Skeletal muscle tissue (tissue), 4 donors: ENCODE data around the gene C2CD2. TPM values are rescaled to one million over a fixed set of nuclear protein-coding genes. Genes with fewer than 3 reads are reported as not detected.
A peak's percentile ranks its signal among the peaks of the same experiment; 100 is the strongest.
"Not testable (repeated sequence)": the region's sequence is repeated elsewhere in the genome, so short reads cannot be mapped to it uniquely, and the experiment has no call there.

ENCODE experiments used
- H3K27ac ChIP-seq: one replicate; pipeline ENCODE4 v1.7.0; 2013; ENCODE audit warnings: mild to moderate bottlenecking, low read depth, low read length, inconsistent platforms
- H3K27me3 ChIP-seq, 3 donors: one replicate each; pipeline ENCODE4 v1.7.0; 2013; ENCODE audit warnings: low read length in 3 of 3; ENCODE audit not compliant: control insufficient read depth in 3 of 3, insufficient read depth in 3 of 3
- H3K36me3 ChIP-seq, 3 donors: one replicate each; pipeline ENCODE4 v1.7.0; 2013; ENCODE audit warnings: low read length in 3 of 3; ENCODE audit not compliant: control insufficient read depth in 3 of 3, insufficient read depth in 3 of 3
- H3K4me1 ChIP-seq, 3 donors: one replicate each; pipeline ENCODE4 v1.7.0; 2013; ENCODE audit warnings: low read length in 3 of 3, mild to moderate bottlenecking in 3 of 3; ENCODE audit not compliant: control insufficient read depth in 3 of 3, insufficient read depth in 3 of 3
- H3K4me3 ChIP-seq, 3 donors: one replicate each; pipeline ENCODE4 v1.7.0; 2013; ENCODE audit warnings: low read length in 3 of 3
- H3K9ac ChIP-seq, 3 donors: one replicate each; pipeline ENCODE4 v1.7.0; 2013; ENCODE audit warnings: low read length in 3 of 3, mild to moderate bottlenecking in 3 of 3, moderate library complexity in 2 of 3, low read depth in 1 of 3
- H3K9me3 ChIP-seq, 3 donors: one replicate each; pipeline ENCODE4 v1.7.0; 2013; ENCODE audit warnings: low read length in 3 of 3; ENCODE audit not compliant: control insufficient read depth in 3 of 3
- total RNA-seq: library from RNA; depleted of rRNA; stranded (reverse); fragments of >200 nt; gene quantifications from one replicate; pipeline ENCODE4 v1.2.3, GENCODE V29; 2014
- donor health status: Osteomylitis.

Gene C2CD2
- total RNA-seq, 1 donor from 2014 or later = 7.3 TPM

GRCh38 chr21:41959697-41960096 is 5.9 kb upstream of the C2CD2 start:
- H3K27ac ChIP-seq, H3K9ac ChIP-seq, H3K9me3 ChIP-seq, H3K4me3 ChIP-seq, H3K36me3 ChIP-seq: not testable (repeated sequence)
- peaks cover 0 to 10% (median 8%) of the 10 kb centered on the region in 3 donors for H3K27me3 ChIP-seq
- peaks cover 20 to 24% (median 20%) of the 10 kb centered on the region in 3 donors for H3K4me1 ChIP-seq

DNA sequence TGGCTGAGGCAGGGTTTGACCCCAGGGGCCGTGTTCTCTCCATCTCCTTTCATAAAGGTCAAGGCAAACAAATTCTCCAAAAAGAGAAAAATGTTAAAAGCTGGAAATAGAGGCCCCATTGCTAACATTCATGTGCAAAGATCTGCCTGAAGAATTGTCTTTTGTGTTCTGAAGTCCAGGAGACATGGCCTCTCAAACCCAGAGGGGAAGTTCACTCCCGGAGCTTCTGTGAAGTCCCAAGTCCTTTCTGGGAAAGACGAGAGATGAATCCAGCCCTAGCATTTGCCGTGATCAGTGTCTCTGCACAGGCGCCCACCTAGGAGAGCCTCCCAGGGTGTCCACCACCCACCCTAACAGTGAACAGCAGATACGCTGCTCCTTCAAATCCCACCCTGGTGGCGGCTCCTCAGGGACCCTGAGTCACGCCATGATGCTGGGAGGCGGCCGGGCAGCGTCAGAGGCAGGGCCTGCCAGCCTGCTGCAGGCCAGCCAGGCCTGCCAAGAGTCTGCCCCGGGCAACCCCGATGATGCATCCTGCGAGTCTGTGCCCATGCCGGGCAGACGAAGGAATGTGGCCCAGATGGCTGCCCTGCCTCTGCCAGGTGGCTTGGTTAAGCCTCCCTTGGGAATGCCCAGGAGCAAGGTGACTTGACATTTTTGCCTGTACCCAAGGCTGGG is 5.2 kb upstream of the C2CD2 start:
- H3K4me1 ChIP-seq = peaks cover 23 to 31% (median 27%) of the 10 kb centered on the region in 3 donors
- H3K27me3 ChIP-seq = peaks cover 0 to 4% (median 3%) of the 10 kb centered on the region in 3 donors
- no peaks in the 10 kb centered on the region for H3K36me3 ChIP-seq
- no peak overlapping the region for H3K4me3 ChIP-seq
- H3K9me3 ChIP-seq = no peaks in the 10 kb centered on the region
- H3K27ac ChIP-seq = peak overlapping the region; percentile 54
- peak overlapping the region in 1 of 3 donors; percentile 33 for H3K9ac ChIP-seq

DNA sequence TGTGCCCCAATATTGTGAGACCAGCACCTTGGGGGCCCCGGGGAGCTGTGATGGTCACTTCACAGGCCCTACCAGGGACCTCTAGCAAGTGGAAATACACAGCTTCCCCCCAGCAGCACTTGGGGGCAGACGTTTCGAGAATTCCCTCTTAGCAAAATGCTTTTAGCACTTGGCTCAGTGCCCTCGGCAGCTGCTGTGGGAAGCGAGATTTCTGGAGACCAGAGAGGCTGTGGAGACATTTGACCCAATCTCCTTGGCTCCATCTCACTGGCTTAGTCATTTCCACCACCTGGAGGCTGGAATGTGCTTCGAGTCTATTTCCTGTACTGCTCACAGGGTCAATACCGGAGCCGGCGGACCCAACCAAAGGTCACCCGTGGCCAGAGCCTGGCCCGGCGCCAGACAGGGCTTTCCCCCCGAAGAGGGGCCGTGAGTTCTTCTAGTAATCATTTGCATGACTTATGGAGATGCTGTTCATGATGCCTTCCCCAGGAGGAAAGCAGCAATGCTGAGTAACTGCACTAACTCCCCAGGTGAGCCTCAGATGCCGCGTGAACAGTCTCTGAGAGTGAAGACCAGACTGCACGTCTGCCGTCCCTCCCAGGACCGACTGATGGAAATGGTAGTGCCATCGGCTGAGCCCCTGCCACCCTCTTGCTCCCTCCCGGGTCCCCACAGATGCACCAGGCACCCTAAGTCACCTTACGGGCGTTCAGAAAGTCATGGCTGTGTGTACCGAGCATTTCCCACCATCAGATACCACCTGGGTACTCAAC is 4.4 kb upstream of the C2CD2 start:
- no peaks in the 10 kb centered on the region for H3K9me3 ChIP-seq
- H3K4me3 ChIP-seq = peak overlapping the region in 2 of 3 donors; percentile 12 to 22
- H3K9ac ChIP-seq = no peak overlapping the region
- no peaks in the 10 kb centered on the region for H3K36me3 ChIP-seq
- H3K4me1 ChIP-seq = peaks cover 23 to 33% (median 27%) of the 10 kb centered on the region in 3 donors
- H3K27me3 ChIP-seq = peaks cover 0 to 4% (median 3%) of the 10 kb centered on the region in 3 donors
- H3K27ac ChIP-seq = peak overlapping the region; percentile 54

GRCh38 chr21:41956926-41957729 is 3.3 kb upstream of the C2CD2 start:
- Histone ChIP-seq H3K4me3 (no peak overlapping the region), H3K27ac (peak overlapping the region; percentile 54), H3K36me3 (no peaks in the 10 kb centered on the region), H3K4me1 (peaks cover 32 to 44% (median 37%) of the 10 kb centered on the region in 3 donors), H3K9ac (no peak overlapping the region), H3K9me3 (no peaks in the 10 kb centered on the region), H3K27me3 (peaks cover 0 to 3% (median 0%) of the 10 kb centered on the region in 3 donors)

DNA sequence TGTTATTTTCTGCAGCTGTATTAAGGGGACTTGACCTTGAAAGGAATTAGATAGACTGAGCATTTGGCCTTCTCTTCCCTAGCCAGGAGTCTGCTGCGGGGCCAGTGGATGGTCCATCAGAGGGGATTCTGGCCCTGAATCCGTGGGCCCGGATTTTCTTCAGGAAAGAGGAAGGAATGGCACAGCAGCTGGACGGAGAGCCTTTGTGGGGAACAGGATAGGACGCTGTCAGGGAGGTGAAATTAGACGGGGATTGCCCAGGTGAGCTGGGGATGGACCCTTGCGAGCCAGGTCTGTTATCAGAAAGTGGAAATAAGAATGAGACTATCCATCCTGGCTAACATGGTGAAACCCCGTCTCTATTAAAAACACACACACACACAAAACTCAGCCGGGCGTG is 1.7 kb upstream of the C2CD2 start:
- Histone ChIP-seq H3K4me3 (no peak overlapping the region), H3K27me3 (peaks cover 0 to 6% (median 0%) of the 10 kb centered on the region in 3 donors), H3K9me3 (no peaks in the 10 kb centered on the region), H3K4me1 (peaks cover 36 to 56% (median 44%) of the 10 kb centered on the region in 3 donors), H3K9ac (no peak overlapping the region), H3K36me3 (no peaks in the 10 kb centered on the region), H3K27ac (no peak overlapping the region)

- Histone ChIP-seq H3K27me3 (peaks cover 0 to 6% (median 3%) of the 10 kb centered on the region in 3 donors), H3K27ac (no peak overlapping the region), H3K36me3 (no peaks in the 10 kb centered on the region), H3K4me1 (peaks cover 36 to 56% (median 44%) of the 10 kb centered on the region in 3 donors), H3K4me3 (peak overlapping the region in 2 of 3 donors; percentile 43 to 56), H3K9me3 (no peaks in the 10 kb centered on the region), H3K9ac (peak overlapping the region in 1 of 3 donors; percentile 40)
These were observed 1.1 kb upstream of the C2CD2 start for GRCh38 chr21:41954654-41955499.

DNA sequence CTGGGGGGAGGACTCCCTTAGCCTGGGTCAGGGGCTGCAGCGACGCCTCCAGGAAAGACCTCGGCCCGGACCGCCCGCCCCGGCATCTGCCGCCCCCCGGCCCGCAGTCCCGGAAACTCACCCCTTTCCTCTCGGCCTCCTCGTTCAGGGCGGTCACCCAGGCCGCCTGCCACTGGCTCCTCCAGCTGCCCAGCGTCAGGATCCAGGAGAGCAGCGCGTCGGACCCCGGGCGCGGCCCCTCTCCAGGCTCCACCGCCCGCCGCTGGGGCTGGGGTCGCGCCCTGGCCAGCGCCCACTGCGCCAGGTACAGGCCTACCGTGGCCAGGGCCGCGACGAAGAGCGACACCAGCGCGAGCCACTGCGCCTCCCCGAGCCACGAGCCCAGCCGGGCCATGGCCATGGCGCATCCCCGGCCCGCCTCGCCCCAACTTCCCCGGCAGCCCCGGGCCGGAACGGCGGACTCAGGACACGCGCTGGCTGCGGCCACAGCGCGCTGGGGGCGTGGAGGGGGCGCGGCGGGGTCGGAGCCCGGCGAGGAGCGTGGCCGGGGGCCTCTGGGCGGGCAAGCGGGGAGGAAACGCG is 478 bp downstream of the C2CD2 start:
- Histone ChIP-seq H3K4me3 (peak overlapping the region; percentile 49 to 74 (median 71)), H3K27ac (no peak overlapping the region), H3K9me3 (no peaks in the 10 kb centered on the region), H3K4me1 (peaks cover 34 to 52% (median 40%) of the 10 kb centered on the region in 3 donors), H3K27me3 (peaks cover 0 to 6% (median 3%) of the 10 kb centered on the region in 3 donors), H3K36me3 (no peaks in the 10 kb centered on the region), H3K9ac (peak overlapping the region; percentile 12 to 79 (median 36))

GRCh38 chr21:41952568-41953248 is 1.1 kb downstream of the C2CD2 start:
- Histone ChIP-seq H3K4me1 (peaks cover 34 to 52% (median 35%) of the 10 kb centered on the region in 3 donors), H3K27me3 (peaks cover 0 to 6% (median 3%) of the 10 kb centered on the region in 3 donors), H3K36me3 (no peaks in the 10 kb centered on the region), H3K27ac (no peak overlapping the region), H3K4me3 (peak overlapping the region; percentile 49 to 74 (median 71)), H3K9me3 (no peaks in the 10 kb centered on the region), H3K9ac (peak overlapping the region; percentile 12 to 79 (median 36))
